Endothelial cell of umbilical vein (primary cell): ENCODE measurements around the gene KIF6. TPM values are rescaled to one million over a fixed set of nuclear protein-coding genes. Genes with fewer than 3 reads are reported as not detected.

ENCODE experiments used
- BruUV-seq: library from RNA; stranded (reverse); fragments of 400-500 nt; replicated peaks from 2 replicates; lab custom pipeline; 2021; lab: Mats Ljungman, UMichigan
- CTCF ChIA-PET: fragments of 300-600, 350-600 bp; sonication (Branson Sonifier 250); formaldehyde crosslinking; loops from one replicate; lab custom pipeline; 2021; ENCODE audit warnings: antibody characterized with exemption, inconsistent platforms; lab: Charles Lee
- POLR2A ChIA-PET: fragments of 300-600, 350-600 bp; sonication (Branson Sonifier 250); formaldehyde crosslinking; loops from one replicate; lab custom pipeline; 2021; ENCODE audit warnings: antibody characterized with exemption, inconsistent platforms; lab: Charles Lee
- DNase-seq: peaks from one replicate; pipeline ENCODE4 v3.0.0-alpha.2; 2011; ENCODE audit warnings: low read depth, low spot score
- FAIRE-seq: peaks from 2 replicates; lab custom pipeline; 2011; peaks lifted over from hg19 to GRCh38; lab: Jason Lieb, UNC
- H2AFZ ChIP-seq: 2 replicates; pipeline ENCODE4 v1.6.0; 2012; ENCODE audit warnings: low read depth, low read length, control low read depth, inconsistent platforms
- H3K27ac ChIP-seq: 2 replicates; pipeline ENCODE4 v1.5.1; 2011; ENCODE audit warnings: low read depth, mild to moderate bottlenecking, control low read depth, low read length, moderate library complexity; ENCODE audit not compliant: insufficient read depth
- H3K27me3 ChIP-seq, 2 experiments: 2 replicates each; pipeline versions ENCODE4 v1.6.0 to v1.6.1; 2011; ENCODE audit warnings: low read length in 2 of 2, mixed read lengths in 1 of 2; ENCODE audit not compliant: control insufficient read depth in 2 of 2, insufficient read depth in 2 of 2
- H3K36me3 ChIP-seq, 2 experiments: 2 replicates in 1 of 2; 3 replicates in 1 of 2; pipeline ENCODE4 v1.5.1; 2011; ENCODE audit warnings: low read length in 2 of 2, mild to moderate bottlenecking in 1 of 2, moderate library complexity in 1 of 2; ENCODE audit not compliant: control insufficient read depth in 2 of 2, insufficient read depth in 2 of 2; ENCODE audit errors: extremely low read depth in 1 of 2
- H3K4me1 ChIP-seq: 3 replicates; pipeline ENCODE4 v1.5.1; 2011; ENCODE audit warnings: mild to moderate bottlenecking, low read length; ENCODE audit not compliant: control insufficient read depth, insufficient read depth; ENCODE audit errors: extremely low read depth
- H3K4me2 ChIP-seq: 2 replicates; pipeline ENCODE4 v1.6.1; 2011; ENCODE audit warnings: low read length, control low read depth, mixed read lengths; ENCODE audit not compliant: insufficient read depth
- H3K4me3 ChIP-seq, 3 experiments: fragments of 200-600 bp in 1 of 3; sonication (generic), shearing (Covaris generic) in 1 of 3; replicated peaks in 1 of 3; 2 replicates each; pipeline ENCODE4 v1.5.1; 2011 to 2016; ENCODE audit warnings: control low read depth in 3 of 3, low read length in 3 of 3, mild to moderate bottlenecking in 2 of 3, inconsistent platforms in 1 of 3, low read depth in 1 of 3, moderate library complexity in 1 of 3; ENCODE audit not compliant: insufficient read depth in 1 of 3
- H3K79me2 ChIP-seq: 2 replicates; pipeline ENCODE4 v1.6.0; 2012; ENCODE audit warnings: low read length, inconsistent platforms; ENCODE audit not compliant: control insufficient read depth, insufficient read depth
- H3K9ac ChIP-seq: replicated peaks from 2 replicates; pipeline ENCODE3; 2011; ENCODE audit warnings: low read length, control low read depth; ENCODE audit not compliant: insufficient read depth; ENCODE audit errors: extremely low read depth
- H3K9me1 ChIP-seq: replicated peaks from 3 replicates; pipeline ENCODE4 v1.6.0; 2011; ENCODE audit warnings: mild to moderate bottlenecking, low read length; ENCODE audit not compliant: control insufficient read depth, insufficient read depth; ENCODE audit errors: extremely low read depth
- H3K9me3 ChIP-seq: replicated peaks from 2 replicates; pipeline ENCODE4 v1.5.1; 2012; ENCODE audit warnings: low read length, inconsistent platforms; ENCODE audit not compliant: control insufficient read depth, insufficient read depth
- H4K20me1 ChIP-seq: replicated peaks from 2 replicates; pipeline ENCODE3; 2011; ENCODE audit warnings: mild to moderate bottlenecking, low read length; ENCODE audit not compliant: control insufficient read depth, insufficient read depth; ENCODE audit errors: extremely low read depth
- EZH2 ChIP-seq: IDR thresholded peaks from 2 replicates; pipeline ENCODE4 v1.6.1; 2012; ENCODE audit warnings: borderline replicate concordance, low read depth, mild to moderate bottlenecking, moderate library complexity, low read length, inconsistent platforms; ENCODE audit not compliant: severe bottlenecking
- FOS ChIP-seq: IDR thresholded peaks from 2 replicates; pipeline ENCODE4 v1.6.1; 2011; ENCODE audit warnings: mild to moderate bottlenecking, low read length, moderate library complexity, borderline replicate concordance; ENCODE audit not compliant: insufficient read depth
- GATA2 ChIP-seq: IDR thresholded peaks from 2 replicates; pipeline ENCODE4 v1.7.0; 2011; ENCODE audit warnings: low read depth, mild to moderate bottlenecking, moderate library complexity, mixed read lengths, low read length; ENCODE audit not compliant: insufficient read length, insufficient read depth
- JUN ChIP-seq: IDR thresholded peaks from 2 replicates; pipeline ENCODE4 v1.6.1; 2011; ENCODE audit warnings: borderline replicate concordance, low read depth; ENCODE audit not compliant: insufficient read length, insufficient read depth
- MYC ChIP-seq: IDR thresholded peaks from one replicate; pipeline ENCODE4 v1.6.1; 2011; ENCODE audit warnings: mild to moderate bottlenecking, low read depth, low read length
- POLR2A ChIP-seq: IDR thresholded peaks from 2 replicates; pipeline ENCODE4 v1.6.1; 2012; ENCODE audit warnings: low read depth, mild to moderate bottlenecking, control low read depth, low read length
- POLR2AphosphoS5 ChIP-seq: IDR thresholded peaks from 2 replicates; pipeline ENCODE4 v1.6.1; 2012; ENCODE audit warnings: low read depth, mild to moderate bottlenecking, control low read depth, low read length, moderate library complexity; ENCODE audit not compliant: insufficient read depth
- dilution Hi-C: fragments of 300-500 bp; cut with MboI; formaldehyde crosslinking; loops from one replicate; pipeline ENCODE4 v1.15.0; 2019; ENCODE audit warnings: low sequenced_read_pairs; ENCODE audit not compliant: extremely low pct_ligation_motif_present
- intact Hi-C: fragments of 100-400 bp; cut with micrococcal nuclease; formaldehyde crosslinking; loops from one replicate; pipeline ENCODE4 v1.10.0; 2022
- polyA plus RNA-seq, 4 experiments: library from polyadenylated mRNA; depleted of rRNA in 3 of 4; stranded (reverse) in 3 of 4; unstranded in 1 of 4; fragments of >200 nt; gene quantifications; 2 replicates each; pipeline versions ENCODE4 v1.2.1 to v1.2.3, GENCODE V29; 2011 to 2012; ENCODE audit warnings: missing spikeins in 1 of 4
- total RNA-seq: library from RNA; stranded (reverse); gene quantifications from 2 replicates; pipeline ENCODE4 v1.2.3, GENCODE V29; 2021
- TF ChIP-seq, protein P1 (sequence below): IDR thresholded peaks from 2 replicates; pipeline ENCODE4 v1.6.1; 2011; ENCODE audit not compliant: insufficient read depth, insufficient read length
- TF ChIP-seq, protein P2 (sequence below), 2 donors: IDR thresholded peaks; 1 replicate in 1 of 2; 2 replicates in 1 of 2; pipeline ENCODE4 v1.5.1; 2011; ENCODE audit warnings: low read length in 2 of 2, mild to moderate bottlenecking in 2 of 2, moderate library complexity in 2 of 2, control low read depth in 1 of 2, inconsistent platforms in 1 of 2, low read depth in 1 of 2; ENCODE audit not compliant: insufficient read depth in 1 of 2; ENCODE audit errors: extremely low read depth in 1 of 2

The KIF6 gene
- total and polyA plus RNA-seq, 2 donors (not counting 3 experiments of a cell fraction or from before 2014, with no cell fraction given): not detected

DNA sequence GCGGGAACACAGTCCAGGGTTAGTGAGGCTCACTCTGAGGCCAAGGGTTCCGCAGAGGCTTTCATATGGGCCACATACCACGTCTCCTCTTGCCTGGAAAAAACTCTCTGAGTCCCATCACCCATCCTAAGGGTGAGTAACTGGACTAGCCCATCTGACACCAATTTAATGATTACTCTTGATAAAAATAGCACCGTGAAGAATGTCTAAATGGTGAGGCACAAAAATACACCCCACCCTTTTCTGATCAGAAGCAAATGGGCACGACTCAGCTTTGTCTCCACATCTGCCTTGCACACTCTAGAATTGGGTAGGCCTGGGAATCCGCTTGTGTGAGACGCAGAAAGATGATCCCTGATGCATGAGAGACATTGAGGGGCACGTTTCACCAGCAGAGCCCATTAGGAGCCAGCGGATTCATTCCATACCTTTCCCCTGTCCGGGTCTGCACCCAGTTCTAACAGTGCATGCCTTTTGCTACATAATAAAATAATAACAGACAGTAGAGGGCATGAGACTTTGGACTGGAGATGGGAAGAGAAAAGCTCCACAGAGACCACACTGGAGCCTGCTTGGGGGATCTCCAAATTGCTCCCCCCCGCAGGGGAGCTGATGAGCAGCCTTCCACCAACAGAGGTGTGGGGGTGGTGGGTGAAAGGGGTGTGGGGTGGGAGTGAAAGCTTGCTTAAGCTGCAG lies 292.7 kb downstream of the KIF6 start:
- POLR2A ChIA-PET: no interaction called here
- intact Hi-C loops: no loop called here
- FAIRE-seq (no peak), DNase-seq (no peak)
- TF ChIP-seq POLR2AphosphoS5 (no peak), MYC (no peak), EZH2 (no peak), GATA2 (no peak), POLR2A (no peak), JUN (no peak), FOS (no peak)
- TF ChIP-seq, protein P1, sequence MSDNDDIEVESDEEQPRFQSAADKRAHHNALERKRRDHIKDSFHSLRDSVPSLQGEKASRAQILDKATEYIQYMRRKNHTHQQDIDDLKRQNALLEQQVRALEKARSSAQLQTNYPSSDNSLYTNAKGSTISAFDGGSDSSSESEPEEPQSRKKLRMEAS: no peak
- TF ChIP-seq, protein P2, sequence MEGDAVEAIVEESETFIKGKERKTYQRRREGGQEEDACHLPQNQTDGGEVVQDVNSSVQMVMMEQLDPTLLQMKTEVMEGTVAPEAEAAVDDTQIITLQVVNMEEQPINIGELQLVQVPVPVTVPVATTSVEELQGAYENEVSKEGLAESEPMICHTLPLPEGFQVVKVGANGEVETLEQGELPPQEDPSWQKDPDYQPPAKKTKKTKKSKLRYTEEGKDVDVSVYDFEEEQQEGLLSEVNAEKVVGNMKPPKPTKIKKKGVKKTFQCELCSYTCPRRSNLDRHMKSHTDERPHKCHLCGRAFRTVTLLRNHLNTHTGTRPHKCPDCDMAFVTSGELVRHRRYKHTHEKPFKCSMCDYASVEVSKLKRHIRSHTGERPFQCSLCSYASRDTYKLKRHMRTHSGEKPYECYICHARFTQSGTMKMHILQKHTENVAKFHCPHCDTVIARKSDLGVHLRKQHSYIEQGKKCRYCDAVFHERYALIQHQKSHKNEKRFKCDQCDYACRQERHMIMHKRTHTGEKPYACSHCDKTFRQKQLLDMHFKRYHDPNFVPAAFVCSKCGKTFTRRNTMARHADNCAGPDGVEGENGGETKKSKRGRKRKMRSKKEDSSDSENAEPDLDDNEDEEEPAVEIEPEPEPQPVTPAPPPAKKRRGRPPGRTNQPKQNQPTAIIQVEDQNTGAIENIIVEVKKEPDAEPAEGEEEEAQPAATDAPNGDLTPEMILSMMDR (IDR thresholded peaks at IDR 0.05; ENCODE audit: extremely low read depth in 1 of 2, insufficient read depth in 1 of 2, low read depth in 1 of 2, low read length in 2 of 2): no peak
- Histone ChIP-seq H3K4me2 (no peak overlapping the region), H3K27ac (no peak overlapping the region), H3K9me3 (no peaks in the 10 kb centered on the region), H3K4me1 (no peaks in the 10 kb centered on the region), H3K36me3 (no peaks in the 10 kb centered on the region), H3K9me1 (no peaks in the 10 kb centered on the region), H3K4me3 (no peak overlapping the region), H3K9ac (no peak overlapping the region), H2AFZ (no peak overlapping the region), H4K20me1 (no peaks in the 10 kb centered on the region), H3K79me2 (no peaks in the 10 kb centered on the region), H3K27me3 (no peaks in the 10 kb centered on the region)
- dilution Hi-C loops: no loop called here
- BruUV-seq: no TSS peak
- CTCF ChIA-PET: no interaction called here
